HL-60/S4 treated with retinoic acid at 250 ng/mL for 4 days and 3 days (cell line): ENCODE data around the gene PARK7.
"Not testable (repeated sequence)": the region's sequence is repeated elsewhere in the genome, so short reads cannot be mapped to it uniquely, and the experiment has no call there.

Experiments
- in situ Hi-C: fragments of 300-500 bp; cut with MboI; formaldehyde crosslinking; loops from 2 replicates; pipeline ENCODE4 v1.7.0; 2022; ENCODE audit warnings: low sequenced_read_pairs

Gene PARK7

DNA sequence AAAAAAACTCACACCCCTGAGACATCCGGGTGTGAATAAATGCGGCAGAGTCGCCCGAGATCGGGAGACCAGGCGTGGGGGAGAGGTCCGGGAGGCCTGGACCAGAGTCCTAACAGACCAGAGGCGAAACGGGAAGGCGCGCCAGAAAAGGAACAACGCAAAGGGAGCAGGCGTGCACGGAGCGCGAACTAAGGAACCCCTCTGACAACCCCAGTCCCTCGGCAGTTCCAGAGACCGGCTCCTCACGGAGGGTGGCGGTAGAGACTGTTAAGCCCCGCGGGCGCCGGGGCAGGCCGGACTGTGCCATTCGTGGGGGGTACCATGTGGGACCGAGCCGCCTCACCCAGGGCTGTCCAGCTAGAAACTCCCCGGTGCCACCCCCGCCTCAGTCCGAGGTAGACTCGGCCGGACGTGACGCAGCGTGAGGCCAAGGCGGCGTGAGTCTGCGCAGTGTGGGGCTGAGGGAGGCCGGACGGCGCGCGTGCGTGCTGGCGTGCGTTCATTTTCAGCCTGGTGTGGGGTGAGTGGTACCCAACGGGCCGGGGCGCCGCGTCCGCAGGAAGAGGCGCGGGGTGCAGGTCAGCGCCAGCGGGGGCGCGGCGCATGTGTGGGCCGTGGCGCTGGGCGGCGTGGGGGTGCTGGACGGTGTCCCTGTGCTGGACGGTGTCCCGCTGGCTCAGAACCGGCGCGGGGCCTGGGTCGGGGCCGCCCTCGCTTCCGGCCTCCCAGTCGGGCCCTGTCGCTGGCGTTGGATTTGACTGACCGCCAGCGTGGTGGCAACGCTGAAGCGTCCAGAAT, at the start of gene PARK7:
PARK7 (plus strand) TSS at position 496 of the 798 bp plus-strand sequence. CDS start 1,075 bp downstream, outside the sequence.
- in situ Hi-C loops, result no loop called here

GRCh38 chr1:7912145-7912544, 49.4 kb upstream of the PARK7 start:
- in situ Hi-C loops, result loop anchor here (25.0 kb wide), 1 partner anchor 250 kb away; no protein-coding TSS in a partner anchor

DNA sequence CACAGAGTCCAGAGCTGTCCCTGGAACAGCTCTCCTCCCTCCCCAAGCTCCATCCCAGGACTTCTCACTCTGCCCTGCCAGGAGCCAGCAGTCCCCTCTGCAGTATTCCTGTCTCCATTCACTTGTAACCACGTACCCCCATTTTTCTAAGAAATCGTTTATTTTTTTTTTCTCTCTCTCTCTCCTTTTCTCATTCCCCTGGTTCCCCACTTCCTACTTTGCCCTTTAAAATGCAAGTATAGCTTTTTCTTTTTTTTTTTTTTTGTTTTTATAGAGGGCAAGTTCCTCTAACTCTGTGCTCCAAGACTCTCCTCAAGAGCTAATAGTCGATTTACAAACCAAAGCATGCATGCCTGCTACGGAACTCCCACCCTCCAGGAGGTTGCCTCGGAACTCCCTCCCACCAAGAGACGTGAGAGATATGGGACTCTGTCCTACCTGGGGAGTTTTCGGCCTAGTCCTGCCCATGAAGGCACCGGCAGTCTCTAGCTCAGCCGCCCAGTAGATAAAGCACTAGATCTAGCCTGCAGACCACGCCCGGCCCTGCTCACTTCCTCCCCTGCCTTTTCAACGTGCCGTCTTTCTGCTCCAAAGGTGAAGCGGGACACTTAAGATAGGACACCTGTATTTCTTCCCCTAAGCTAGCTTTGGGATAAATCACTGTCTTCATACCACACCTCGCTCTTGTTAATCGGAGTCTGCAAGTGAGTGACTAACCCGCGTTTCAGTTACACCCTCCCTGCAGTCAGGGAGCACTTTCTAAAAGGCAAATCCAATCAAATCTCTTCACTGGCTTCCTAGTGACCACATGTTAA, 48.6 kb upstream of the PARK7 start:
- in situ Hi-C loops, result loop anchor here (25.0 kb wide), 1 partner anchor 251 kb away; no protein-coding TSS in a partner anchor

- in situ Hi-C loops, result loop anchor here (25.0 kb wide), 1 partner anchor 254 kb away; no protein-coding TSS in a partner anchor
Measured at GRCh38 chr1:7915826-7916500, 45.5 kb upstream of the PARK7 start.

- in situ Hi-C loops, result loop anchor here (25.0 kb wide), 1 partner anchor 254 kb away; no protein-coding TSS in a partner anchor
Measured at GRCh38 chr1:7916501-7916830, 45.0 kb upstream of the PARK7 start.

DNA sequence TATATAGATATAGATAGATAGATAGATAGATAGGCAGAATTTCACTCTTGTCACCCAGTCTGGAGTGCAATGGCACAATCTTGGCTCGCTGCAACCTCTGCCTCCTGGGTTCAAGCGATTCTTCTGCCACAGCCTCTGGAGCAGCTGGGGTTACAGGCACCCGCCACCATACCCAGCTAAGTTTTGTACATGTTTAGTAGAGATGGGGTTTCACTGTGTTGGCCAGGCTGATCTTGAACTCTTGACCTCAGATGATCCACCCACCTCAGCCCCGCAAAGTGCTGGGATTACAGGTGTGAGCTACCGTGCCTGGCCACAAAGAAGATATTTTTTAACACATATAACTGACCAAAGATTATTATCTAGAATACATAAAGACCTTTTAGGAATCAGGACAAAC, 43.5 kb upstream of the PARK7 start:
- in situ Hi-C loops, result loop anchor here (25.0 kb wide), 1 partner anchor 256 kb away; no protein-coding TSS in a partner anchor

- in situ Hi-C loops, result loop anchor here (25.0 kb wide), 1 partner anchor 258 kb away; no protein-coding TSS in a partner anchor
Measured at GRCh38 chr1:7919880-7920279, 41.6 kb upstream of the PARK7 start.

DNA sequence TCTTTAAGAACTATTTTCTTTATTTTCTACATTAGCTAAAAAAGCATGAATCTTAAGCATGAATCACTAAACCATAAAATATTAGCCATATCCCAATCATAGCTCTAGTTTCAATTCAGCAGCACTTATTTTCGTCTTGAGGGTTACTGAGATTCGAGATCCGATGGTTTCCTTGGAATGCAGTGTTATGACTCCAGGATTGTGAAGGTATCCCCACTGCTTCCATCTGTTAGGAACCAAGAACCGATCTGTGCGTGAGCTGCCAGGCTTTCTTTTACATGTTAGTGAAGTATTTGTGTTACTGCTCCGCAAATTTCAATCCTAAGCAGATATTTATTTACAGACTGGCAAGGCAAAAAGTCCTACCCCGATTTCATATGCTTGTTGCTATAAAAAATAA, 39.7 kb upstream of the PARK7 start:
- in situ Hi-C loops, result loop anchor here (25.0 kb wide), 1 partner anchor 259 kb away; no protein-coding TSS in a partner anchor

- in situ Hi-C loops, result loop anchor here (25.0 kb wide), 1 partner anchor 260 kb away; no protein-coding TSS in a partner anchor
Measured at GRCh38 chr1:7922301-7922700, 39.2 kb upstream of the PARK7 start.

GRCh38 chr1:7927061-7927460, 34.5 kb upstream of the PARK7 start:
- in situ Hi-C loops, result not testable (repeated sequence)

- in situ Hi-C loops, result no loop called here
Measured at GRCh38 chr1:7928247-7928646, 33.3 kb upstream of the PARK7 start.

GRCh38 chr1:7929637-7930036, 31.9 kb upstream of the PARK7 start:
- in situ Hi-C loops, result no loop called here

- in situ Hi-C loops, result no loop called here
Measured at GRCh38 chr1:7930645-7931445, 30.7 kb upstream of the PARK7 start.

GRCh38 chr1:7931446-7931812, 30.1 kb upstream of the PARK7 start:
- in situ Hi-C loops, result no loop called here

GRCh38 chr1:7932524-7933138, 28.9 kb upstream of the PARK7 start:
- in situ Hi-C loops, result no loop called here

DNA sequence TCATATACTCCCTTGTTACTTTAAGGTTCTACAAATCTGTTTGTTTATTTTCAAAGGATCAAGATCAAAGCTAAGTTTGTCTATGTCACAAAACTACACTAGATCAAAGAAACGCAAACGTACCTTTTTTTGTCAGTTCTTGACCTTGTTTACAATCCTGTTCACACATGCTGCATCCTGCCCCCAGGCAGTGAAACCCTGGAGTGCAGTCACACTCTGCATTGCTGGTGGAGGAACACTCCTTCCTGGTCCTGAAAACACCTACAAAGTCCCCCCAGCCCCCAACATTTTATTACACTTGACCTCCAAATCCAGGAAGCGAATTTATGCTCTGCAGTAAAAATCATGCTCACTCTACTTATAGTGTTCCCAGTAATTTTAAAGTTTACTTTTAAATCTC, 23.4 kb upstream of the PARK7 start:
- in situ Hi-C loops, result no loop called here

DNA sequence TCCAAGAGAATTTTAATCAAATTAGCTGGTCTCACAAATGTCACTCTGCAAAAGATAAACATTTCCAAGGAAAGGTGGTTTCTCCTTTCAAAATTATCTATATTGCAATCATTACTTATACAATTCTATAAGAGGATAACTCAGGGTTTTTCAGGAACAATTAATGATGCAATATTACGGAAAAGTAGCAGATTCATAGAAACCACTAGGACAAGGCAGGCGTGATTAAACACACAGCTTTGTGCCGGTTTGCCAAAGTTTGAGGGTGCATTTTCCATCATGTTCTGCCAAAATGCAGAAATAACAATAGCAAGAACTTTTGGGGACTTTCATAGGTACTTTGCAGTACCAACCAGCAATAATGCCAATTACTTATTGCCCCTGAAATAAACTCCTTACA, 21.5 kb upstream of the PARK7 start:
- in situ Hi-C loops, result no loop called here

- in situ Hi-C loops, result no loop called here
Measured at GRCh38 chr1:7940745-7941436, 20.6 kb upstream of the PARK7 start, which contains the start of gene TNFRSF9. Gene TNFRSF9, minus strand, starts transcription at chr1:7940839. Its CDS starts 845 bp downstream, at chr1:7939994.

DNA sequence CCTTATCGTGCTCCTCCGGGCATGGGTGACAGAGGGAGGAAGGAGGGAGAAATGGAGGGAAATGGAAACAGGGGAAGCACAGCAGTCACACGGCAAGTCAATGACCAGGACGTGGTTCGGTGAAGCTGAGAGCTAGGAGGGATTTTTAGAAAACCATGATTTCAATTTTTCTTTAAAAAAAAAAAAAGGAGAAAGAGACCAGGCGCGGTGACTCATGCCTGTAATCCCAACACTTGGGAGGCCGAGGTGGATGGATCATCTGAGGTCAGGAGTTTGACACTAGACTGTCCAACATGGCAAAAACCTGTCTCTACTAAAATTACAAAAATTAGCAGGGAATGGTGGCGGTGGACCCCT, 20.1 kb upstream of the PARK7 start:
- in situ Hi-C loops, result no loop called here
